HCT116 (cell line): ENCODE results near the gene ZNF536. TPM values are rescaled to one million over a fixed set of nuclear protein-coding genes. Genes with fewer than 3 reads are reported as not detected.

Experiments used
- ATAC-seq: fragments of 200-7000 bp; cut with Tn5 transposase; 2 replicates; pipeline ENCODE4 v1.9.1; 2020; ENCODE audit warnings: mild to moderate bottlenecking, moderate library complexity
- BruUV-seq: library from RNA; stranded (reverse); fragments of 400-500 nt; replicated peaks from 2 replicates; lab custom pipeline; 2021; lab: Mats Ljungman, UMichigan
- CTCF ChIA-PET: fragments of 300-600 bp; sonication (Branson Sonifier 250); formaldehyde crosslinking; loops from one replicate; lab custom pipeline; 2021; ENCODE audit warnings: antibody characterized with exemption; lab: Charles Lee
- POLR2A ChIA-PET: fragments of 300-600, 350-600 bp; sonication (Branson Sonifier 250); formaldehyde crosslinking; loops from one replicate; lab custom pipeline; 2021; ENCODE audit warnings: antibody characterized with exemption; lab: Charles Lee
- RAD21 ChIA-PET, 2 experiments: fragments of 300-600 bp; sonication (Branson Sonifier 250); formaldehyde crosslinking; loops; one replicate each; lab custom pipeline; 2023; ENCODE audit warnings: low total read pairs in 2 of 2; ENCODE audit not compliant: uncharacterized antibody in 2 of 2, unreplicated experiment in 2 of 2, low non-redundant PET in 1 of 2; lab: Charles Lee
- DNase-seq: peaks from one replicate; pipeline ENCODE4 v3.0.0-alpha.2; 2010; ENCODE audit warnings: low read depth, low spot score
- H2AFZ ChIP-seq: fragments of 200-600 bp; shearing (Covaris generic), sonication (generic); 2 replicates; pipeline ENCODE4 v1.6.1; 2017; ENCODE audit warnings: low read depth, mixed run types, mixed read lengths, antibody characterized with exemption, low read length; ENCODE audit not compliant: poor library complexity, severe bottlenecking
- H3K27ac ChIP-seq: 2 replicates; pipeline ENCODE4 v1.5.1; 2012; ENCODE audit warnings: low read depth, low read length
- H3K27me3 ChIP-seq: fragments of 200-600 bp; sonication (generic); 2 replicates; pipeline ENCODE4 v1.6.1; 2016; ENCODE audit warnings: mixed run types, low read length, mixed read lengths; ENCODE audit not compliant: insufficient read depth
- H3K36me3 ChIP-seq, 2 experiments: fragments of 200-500 bp in 1 of 2; fragments of 200-600 bp in 1 of 2; sonication (Bioruptor generic) in 1 of 2; sonication (generic) in 1 of 2; 2 replicates each; pipeline versions ENCODE4 v1.5.1 to v1.6.1; 2014 to 2016; ENCODE audit warnings: low read length in 2 of 2, inconsistent platforms in 1 of 2, mixed read lengths in 1 of 2, mixed run types in 1 of 2; ENCODE audit not compliant: insufficient read depth in 2 of 2, control insufficient read depth in 1 of 2
- H3K4me1 ChIP-seq, 2 experiments: fragments of 200-600 bp in 1 of 2; sonication (generic) in 1 of 2; 2 replicates each; pipeline versions ENCODE4 v1.5.1 to v1.6.1; 2012 to 2017; ENCODE audit warnings: low read length in 2 of 2, inconsistent platforms in 1 of 2, mild to moderate bottlenecking in 1 of 2, mixed read lengths in 1 of 2, mixed run types in 1 of 2, moderate library complexity in 1 of 2; ENCODE audit not compliant: insufficient read depth in 2 of 2, control insufficient read depth in 1 of 2
- H3K4me2 ChIP-seq: fragments of 200-600 bp; sonication (generic); 2 replicates; pipeline ENCODE4 v1.6.1; 2017; ENCODE audit warnings: mixed run types, low read length, mixed read lengths
- H3K4me3 ChIP-seq, 2 experiments: fragments of 200-600 bp in 1 of 2; sonication (generic) in 1 of 2; replicated peaks in 1 of 2; 2 replicates each; pipeline ENCODE4 v1.5.1; 2011 to 2016; ENCODE audit warnings: low read length in 2 of 2, control low read depth in 1 of 2, low read depth in 1 of 2, mild to moderate bottlenecking in 1 of 2, mixed read lengths in 1 of 2, mixed run types in 1 of 2
- H3K79me2 ChIP-seq: fragments of 200-600 bp; sonication (generic); 2 replicates; pipeline ENCODE4 v1.6.1; 2017; ENCODE audit warnings: mild to moderate bottlenecking, mixed run types, low read length, moderate library complexity, mixed read lengths; ENCODE audit not compliant: insufficient read depth
- H3K9ac ChIP-seq: fragments of 200-600 bp; sonication (generic); 2 replicates; pipeline ENCODE4 v1.6.1; 2016; ENCODE audit warnings: low read length, mixed read lengths
- H3K9me2 ChIP-seq: fragments of 200-600 bp; sonication (generic), shearing (Covaris generic); 2 replicates; pipeline ENCODE4 v1.6.1; 2017; ENCODE audit warnings: mixed run types, mild to moderate bottlenecking, moderate library complexity; ENCODE audit not compliant: insufficient read depth
- H3K9me3 ChIP-seq, 2 experiments: fragments of 200-500 bp in 1 of 2; fragments of 200-600 bp in 1 of 2; sonication (Bioruptor generic) in 1 of 2; sonication (generic) in 1 of 2; 2 replicates each; pipeline ENCODE4 v1.6.1; 2014 to 2017; ENCODE audit warnings: low read length in 2 of 2, mixed read lengths in 2 of 2, inconsistent platforms in 1 of 2, low read depth in 1 of 2, mild to moderate bottlenecking in 1 of 2, mixed run types in 1 of 2, moderate library complexity in 1 of 2; ENCODE audit not compliant: control insufficient read depth in 1 of 2, insufficient read depth in 1 of 2
- H4K20me1 ChIP-seq: fragments of 200-600 bp; sonication (generic), shearing (Covaris generic); 2 replicates; pipeline ENCODE4 v1.6.1; 2017; ENCODE audit warnings: mixed run types, mild to moderate bottlenecking, moderate library complexity; ENCODE audit not compliant: insufficient read depth
- EGR1 ChIP-seq: IDR thresholded peaks from 2 replicates; pipeline ENCODE4 v1.6.1; 2012; ENCODE audit warnings: low read depth
- ELF1 ChIP-seq: IDR thresholded peaks from 2 replicates; pipeline ENCODE4 v1.6.1; 2012; ENCODE audit warnings: low read depth, borderline replicate concordance
- EZH2 ChIP-seq: fragments of 200-600 bp; sonication (generic); IDR thresholded peaks from 2 replicates; pipeline ENCODE4 v1.6.1; 2017; ENCODE audit warnings: antibody characterized with exemption, mixed run types
- EZH2phosphoT487 ChIP-seq: fragments of 200-600 bp; IDR thresholded peaks from 2 replicates; pipeline ENCODE4 v1.6.1; 2018; ENCODE audit warnings: antibody characterized with exemption, borderline replicate concordance
- FOSL1 ChIP-seq: IDR thresholded peaks from 2 replicates; pipeline ENCODE4 v1.6.1; 2012; ENCODE audit warnings: low read depth
- POLR2A ChIP-seq: IDR thresholded peaks from 2 replicates; pipeline ENCODE4 v1.7.0; 2011; ENCODE audit warnings: borderline replicate concordance; ENCODE audit not compliant: insufficient read depth, insufficient read length; ENCODE audit errors: extremely low read depth
- POLR2AphosphoS5 ChIP-seq: IDR thresholded peaks from 2 replicates; pipeline ENCODE4 v1.6.1; 2011; ENCODE audit warnings: mild to moderate bottlenecking, low read depth, low read length, moderate library complexity
- SRF ChIP-seq: IDR thresholded peaks from 2 replicates; pipeline ENCODE4 v1.6.1; 2012; ENCODE audit warnings: low read depth
- YY1 ChIP-seq: IDR thresholded peaks from 2 replicates; pipeline ENCODE4 v1.6.1; 2011; ENCODE audit warnings: low read length, low read depth, moderate library complexity, mild to moderate bottlenecking; ENCODE audit not compliant: insufficient replicate concordance; ENCODE audit errors: extremely low read depth
- ZFX ChIP-seq: fragments of 450-650 bp; IDR thresholded peaks from 2 replicates; pipeline ENCODE4 v1.6.1; 2017
- intact Hi-C: fragments of 100-400 bp; cut with micrococcal nuclease; formaldehyde crosslinking; loops from 2 replicates; pipeline ENCODE4 v1.10.0; 2022
- total RNA-seq: library from RNA; stranded (reverse); gene quantifications from one replicate; pipeline ENCODE4 v1.2.1, GENCODE V29; 2021; ENCODE audit not compliant: unreplicated experiment
- TF ChIP-seq, protein P1 (sequence below): IDR thresholded peaks from 2 replicates; pipeline ENCODE4 v1.6.1; 2011; ENCODE audit warnings: mild to moderate bottlenecking, low read length, moderate library complexity; ENCODE audit not compliant: insufficient replicate concordance; ENCODE audit errors: extremely low read depth
- TF ChIP-seq, protein P2 (sequence below): IDR thresholded peaks from 2 replicates; pipeline ENCODE4 v1.6.1; 2012

Gene ZNF536
- total RNA-seq, 1 experiment from 2014 or later, result not detected

DNA sequence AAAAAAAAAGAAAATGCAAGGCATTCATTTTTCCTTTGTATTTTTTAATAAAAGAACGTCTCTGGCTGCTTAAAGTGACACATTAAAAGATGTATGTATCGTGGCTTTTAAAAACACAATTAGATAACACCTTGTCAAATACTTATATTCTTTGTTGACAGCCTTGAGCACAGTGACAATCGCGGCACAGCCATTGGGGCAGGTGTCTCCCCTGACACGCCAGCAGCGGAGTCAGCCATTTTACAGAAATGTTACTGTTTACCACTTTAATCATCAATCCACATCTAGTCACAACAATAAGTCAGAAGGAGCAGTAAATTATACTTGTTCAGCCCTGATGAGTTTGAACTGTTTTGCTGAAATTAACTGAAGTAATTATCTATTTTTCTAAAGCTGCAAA lies 224.1 kb downstream of the ZNF536 start:
- RAD21 ChIA-PET, result no interaction called here
- POLR2A ChIA-PET, result no interaction called here
- no TSS peak for BruUV-seq
- no peaks in the 10 kb centered on the region for H3K9me3 ChIP-seq
- H3K4me1 ChIP-seq, result no peaks in the 10 kb centered on the region
- H4K20me1 ChIP-seq, result no peaks in the 10 kb centered on the region
- no peak for DNase-seq
- no peak overlapping the region for H2AFZ ChIP-seq
- ATAC-seq, result no peak
- no peaks in the 10 kb centered on the region for H3K79me2 ChIP-seq
- CTCF ChIA-PET, result no interaction called here
- no peak overlapping the region for H3K4me3 ChIP-seq
- H3K9ac ChIP-seq, result no peak overlapping the region
- no peaks in the 10 kb centered on the region for H3K9me2 ChIP-seq
- no peak for TF ChIP-seq POLR2A
- TF ChIP-seq POLR2AphosphoS5, result no peak
- no peak for TF ChIP-seq EZH2phosphoT487
- no peak for TF ChIP-seq YY1
- no peak for TF ChIP-seq SRF
- TF ChIP-seq, protein P1, sequence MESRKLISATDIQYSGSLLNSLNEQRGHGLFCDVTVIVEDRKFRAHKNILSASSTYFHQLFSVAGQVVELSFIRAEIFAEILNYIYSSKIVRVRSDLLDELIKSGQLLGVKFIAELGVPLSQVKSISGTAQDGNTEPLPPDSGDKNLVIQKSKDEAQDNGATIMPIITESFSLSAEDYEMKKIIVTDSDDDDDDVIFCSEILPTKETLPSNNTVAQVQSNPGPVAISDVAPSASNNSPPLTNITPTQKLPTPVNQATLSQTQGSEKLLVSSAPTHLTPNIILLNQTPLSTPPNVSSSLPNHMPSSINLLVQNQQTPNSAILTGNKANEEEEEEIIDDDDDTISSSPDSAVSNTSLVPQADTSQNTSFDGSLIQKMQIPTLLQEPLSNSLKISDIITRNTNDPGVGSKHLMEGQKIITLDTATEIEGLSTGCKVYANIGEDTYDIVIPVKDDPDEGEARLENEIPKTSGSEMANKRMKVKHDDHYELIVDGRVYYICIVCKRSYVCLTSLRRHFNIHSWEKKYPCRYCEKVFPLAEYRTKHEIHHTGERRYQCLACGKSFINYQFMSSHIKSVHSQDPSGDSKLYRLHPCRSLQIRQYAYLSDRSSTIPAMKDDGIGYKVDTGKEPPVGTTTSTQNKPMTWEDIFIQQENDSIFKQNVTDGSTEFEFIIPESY, result no peak
- H3K27me3 ChIP-seq, result no peaks in the 10 kb centered on the region
- H3K36me3 ChIP-seq, result no peaks in the 10 kb centered on the region
- H3K4me2 ChIP-seq, result no peak overlapping the region
- intact Hi-C loops, result no loop called here
- H3K27ac ChIP-seq, result no peak overlapping the region

DNA sequence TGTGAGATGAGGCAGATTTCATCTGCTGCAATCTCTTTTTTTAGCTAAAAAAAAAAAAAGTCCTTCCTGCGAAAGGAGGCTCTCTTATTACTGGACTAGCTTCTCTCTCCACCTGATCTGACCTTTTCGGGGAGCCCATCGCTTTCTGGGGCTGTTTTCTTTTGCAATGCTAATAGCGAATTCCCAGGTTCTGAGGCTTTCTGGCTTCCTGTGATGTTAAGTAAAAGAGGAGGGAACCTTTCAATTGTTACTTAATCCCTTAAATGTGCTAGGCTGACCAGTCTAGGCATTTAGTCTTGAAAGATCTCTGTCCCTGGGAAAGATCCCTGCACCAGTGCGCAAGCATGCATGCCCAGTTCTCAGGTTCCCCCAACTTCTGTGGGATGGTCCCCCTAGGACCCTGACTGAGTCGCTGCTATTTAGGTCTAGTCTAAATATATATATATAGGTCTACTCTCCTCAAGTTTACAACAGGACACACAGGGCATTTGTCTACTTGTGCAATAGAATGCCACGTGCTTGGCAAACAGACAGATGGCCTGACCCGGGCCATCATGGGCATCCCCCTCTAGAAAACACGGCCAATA lies 224.7 kb downstream of the ZNF536 start:
- H3K9ac ChIP-seq, result no peak overlapping the region
- CTCF ChIA-PET, result no interaction called here
- POLR2A ChIA-PET, result no interaction called here
- ATAC-seq (no peak), DNase-seq (no peak)
- no peaks in the 10 kb centered on the region for H3K27me3 ChIP-seq
- RAD21 ChIA-PET, result no interaction called here
- H3K9me2 ChIP-seq, result no peaks in the 10 kb centered on the region
- no peaks in the 10 kb centered on the region for H3K9me3 ChIP-seq
- H3K4me2 ChIP-seq, result no peak overlapping the region
- H3K27ac ChIP-seq, result no peak overlapping the region
- no peaks in the 10 kb centered on the region for H3K36me3 ChIP-seq
- H2AFZ ChIP-seq, result no peak overlapping the region
- no peaks in the 10 kb centered on the region for H3K4me1 ChIP-seq
- no peaks in the 10 kb centered on the region for H4K20me1 ChIP-seq
- intact Hi-C loops, result no loop called here
- BruUV-seq, result no TSS peak
- no peak overlapping the region for H3K4me3 ChIP-seq
- no peaks in the 10 kb centered on the region for H3K79me2 ChIP-seq
- TF ChIP-seq FOSL1 (no peak), POLR2A (no peak), SRF (no peak), EZH2 (no peak), EGR1 (no peak), ELF1 (no peak), ZFX (no peak), POLR2AphosphoS5 (no peak)
- TF ChIP-seq, protein P2, sequence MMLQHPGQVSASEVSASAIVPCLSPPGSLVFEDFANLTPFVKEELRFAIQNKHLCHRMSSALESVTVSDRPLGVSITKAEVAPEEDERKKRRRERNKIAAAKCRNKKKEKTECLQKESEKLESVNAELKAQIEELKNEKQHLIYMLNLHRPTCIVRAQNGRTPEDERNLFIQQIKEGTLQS, result no peak
- TF ChIP-seq, protein P1, result no peak
